A204.1 (cell line): ENCODE data around the gene SEC63.
"Not testable (repeated sequence)": the region's sequence is repeated elsewhere in the genome, so short reads cannot be mapped to it uniquely, and the experiment has no call there.

Experiments
- FAIRE-seq: peaks from 2 replicates; lab custom pipeline; 2012; peaks lifted over from hg19 to GRCh38; lab: Jason Lieb, UNC

Gene SEC63

GRCh38 chr6:107931894-107932293 lies 26.1 kb downstream of the SEC63 start:
- no peak for FAIRE-seq

GRCh38 chr6:107928984-107929383 lies 29.0 kb downstream of the SEC63 start:
- no peak for FAIRE-seq

- not testable (repeated sequence) for FAIRE-seq
Measured at GRCh38 chr6:107926697-107927544, 31.1 kb downstream of the SEC63 start.

- no peak for FAIRE-seq
Measured at GRCh38 chr6:107917451-107918375, 40.3 kb downstream of the SEC63 start.

GRCh38 chr6:107916961-107917360 lies 41.0 kb downstream of the SEC63 start:
- FAIRE-seq, result not testable (repeated sequence)

GRCh38 chr6:107911692-107912091 lies 46.3 kb downstream of the SEC63 start:
- no peak for FAIRE-seq

GRCh38 chr6:107894809-107895396 lies 63.1 kb downstream of the SEC63 start:
- FAIRE-seq, result no peak

GRCh38 chr6:107890431-107890830 lies 67.6 kb downstream of the SEC63 start:
- not testable (repeated sequence) for FAIRE-seq

GRCh38 chr6:107885950-107886349 lies 72.1 kb downstream of the SEC63 start:
- FAIRE-seq, result not testable (repeated sequence)

GRCh38 chr6:107879941-107880340 lies 78.1 kb downstream of the SEC63 start:
- no peak for FAIRE-seq

- no peak for FAIRE-seq
Measured at GRCh38 chr6:107877968-107878367, 80.0 kb downstream of the SEC63 start.

GRCh38 chr6:107871976-107872375 lies 86.0 kb downstream of the SEC63 start:
- FAIRE-seq, result peak; percentile 14

GRCh38 chr6:107871512-107871911 lies 86.5 kb downstream of the SEC63 start:
- FAIRE-seq, result not testable (repeated sequence)

GRCh38 chr6:107871016-107871415 lies 87.0 kb downstream of the SEC63 start:
- no peak for FAIRE-seq

- no peak for FAIRE-seq
Measured at GRCh38 chr6:107870381-107870780, 87.6 kb downstream of the SEC63 start.

GRCh38 chr6:107869871-107870270 lies 88.1 kb downstream of the SEC63 start:
- no peak for FAIRE-seq

GRCh38 chr6:107868867-107869611 lies 89.0 kb downstream of the SEC63 start:
- no peak for FAIRE-seq

GRCh38 chr6:107867302-107867615 lies 90.7 kb downstream of the SEC63 start:
- FAIRE-seq, result no peak

GRCh38 chr6:107866606-107867301 lies 91.3 kb downstream of the SEC63 start:
- peak; percentile 83 for FAIRE-seq

GRCh38 chr6:107864226-107865127 lies 93.5 kb downstream of the SEC63 start:
- no peak for FAIRE-seq
